ENCODE results near the gene SLC7A1.

DNA sequence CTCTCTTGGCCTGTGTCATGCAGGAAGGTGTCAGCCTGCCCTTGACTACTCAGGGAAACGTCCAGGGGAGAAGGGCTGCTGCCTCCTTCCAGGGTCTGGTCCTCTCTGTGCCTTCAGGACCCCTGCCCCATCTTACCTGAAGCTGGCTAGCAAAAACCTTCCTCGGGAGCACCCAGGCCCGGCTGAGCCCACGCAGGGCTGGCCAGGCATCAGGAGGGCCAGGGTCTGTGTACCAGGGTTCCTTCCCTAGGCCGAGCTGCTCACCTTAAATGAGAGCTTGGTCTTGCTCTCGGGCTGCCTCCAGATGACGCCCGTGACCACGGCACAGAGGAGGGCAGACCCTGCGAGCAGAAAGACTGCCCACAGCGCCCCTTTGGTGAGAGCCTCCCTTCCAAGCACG, 78.6 kb downstream of the SLC7A1 start:
- TF ChIP-seq GABPA (IDR thresholded peaks at IDR 0.05; ENCODE audit: low read depth, low read length) (no peak), GABPA (CRISPR knock-in tag; IDR thresholded peaks at IDR 0.05; ENCODE audit: low read depth) (no peak), ZFP1 (CRISPR knock-in tag; IDR thresholded peaks at IDR 0.05) (no peak), EP300 (IDR thresholded peaks at IDR 0.05; ENCODE audit: low read depth in 2 of 2, low read length in 2 of 2) (no peak), EP300 (CRISPR knock-in tag; IDR thresholded peaks at IDR 0.05; ENCODE audit: borderline replicate concordance) (no peak), FOXJ3 (CRISPR knock-in tag; IDR thresholded peaks at IDR 0.05; ENCODE audit: borderline replicate concordance) (no peak), POLR2A (IDR thresholded peaks at IDR 0.05; ENCODE audit: insufficient read depth in 1 of 2, low read depth in 2 of 2, low read length in 2 of 2) (no peak), ZNF274 (CRISPR knock-in tag; IDR thresholded peaks at IDR 0.05) (no peak)
- TF ChIP-seq, protein P1, sequence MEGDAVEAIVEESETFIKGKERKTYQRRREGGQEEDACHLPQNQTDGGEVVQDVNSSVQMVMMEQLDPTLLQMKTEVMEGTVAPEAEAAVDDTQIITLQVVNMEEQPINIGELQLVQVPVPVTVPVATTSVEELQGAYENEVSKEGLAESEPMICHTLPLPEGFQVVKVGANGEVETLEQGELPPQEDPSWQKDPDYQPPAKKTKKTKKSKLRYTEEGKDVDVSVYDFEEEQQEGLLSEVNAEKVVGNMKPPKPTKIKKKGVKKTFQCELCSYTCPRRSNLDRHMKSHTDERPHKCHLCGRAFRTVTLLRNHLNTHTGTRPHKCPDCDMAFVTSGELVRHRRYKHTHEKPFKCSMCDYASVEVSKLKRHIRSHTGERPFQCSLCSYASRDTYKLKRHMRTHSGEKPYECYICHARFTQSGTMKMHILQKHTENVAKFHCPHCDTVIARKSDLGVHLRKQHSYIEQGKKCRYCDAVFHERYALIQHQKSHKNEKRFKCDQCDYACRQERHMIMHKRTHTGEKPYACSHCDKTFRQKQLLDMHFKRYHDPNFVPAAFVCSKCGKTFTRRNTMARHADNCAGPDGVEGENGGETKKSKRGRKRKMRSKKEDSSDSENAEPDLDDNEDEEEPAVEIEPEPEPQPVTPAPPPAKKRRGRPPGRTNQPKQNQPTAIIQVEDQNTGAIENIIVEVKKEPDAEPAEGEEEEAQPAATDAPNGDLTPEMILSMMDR (CRISPR knock-in tag; IDR thresholded peaks at IDR 0.05) = no peak
- TF ChIP-seq, protein P2, sequence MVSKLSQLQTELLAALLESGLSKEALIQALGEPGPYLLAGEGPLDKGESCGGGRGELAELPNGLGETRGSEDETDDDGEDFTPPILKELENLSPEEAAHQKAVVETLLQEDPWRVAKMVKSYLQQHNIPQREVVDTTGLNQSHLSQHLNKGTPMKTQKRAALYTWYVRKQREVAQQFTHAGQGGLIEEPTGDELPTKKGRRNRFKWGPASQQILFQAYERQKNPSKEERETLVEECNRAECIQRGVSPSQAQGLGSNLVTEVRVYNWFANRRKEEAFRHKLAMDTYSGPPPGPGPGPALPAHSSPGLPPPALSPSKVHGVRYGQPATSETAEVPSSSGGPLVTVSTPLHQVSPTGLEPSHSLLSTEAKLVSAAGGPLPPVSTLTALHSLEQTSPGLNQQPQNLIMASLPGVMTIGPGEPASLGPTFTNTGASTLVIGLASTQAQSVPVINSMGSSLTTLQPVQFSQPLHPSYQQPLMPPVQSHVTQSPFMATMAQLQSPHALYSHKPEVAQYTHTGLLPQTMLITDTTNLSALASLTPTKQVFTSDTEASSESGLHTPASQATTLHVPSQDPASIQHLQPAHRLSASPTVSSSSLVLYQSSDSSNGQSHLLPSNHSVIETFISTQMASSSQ (IDR thresholded peaks at IDR 0.05; ENCODE audit: low read depth) = no peak
- TF ChIP-seq, protein P2 (CRISPR knock-in tag; IDR thresholded peaks at IDR 0.05; ENCODE audit: borderline replicate concordance) = no peak
